IPS-20b (cell line): ENCODE results near the gene SPTAN1.

Experiments
- H3K27ac ChIP-seq: one replicate; pipeline ENCODE4 v1.5.1; 2013; ENCODE audit warnings: low read length
- H3K27me3 ChIP-seq: 2 replicates; pipeline ENCODE4 v1.6.1; 2013; ENCODE audit warnings: mild to moderate bottlenecking, low read length, inconsistent platforms; ENCODE audit not compliant: insufficient read depth
- H3K36me3 ChIP-seq: 2 replicates; pipeline ENCODE4 v1.6.1; 2013; ENCODE audit warnings: low read depth, mild to moderate bottlenecking, inconsistent platforms, low read length, moderate library complexity; ENCODE audit not compliant: insufficient read depth
- H3K4me1 ChIP-seq: 2 replicates; pipeline ENCODE4 v1.6.1; 2013; ENCODE audit warnings: mild to moderate bottlenecking, control low read depth, inconsistent platforms, low read length, moderate library complexity; ENCODE audit not compliant: insufficient read depth
- H3K4me3 ChIP-seq: 2 replicates; pipeline ENCODE4 v1.5.1; 2013; ENCODE audit warnings: mild to moderate bottlenecking, low read length, inconsistent platforms
- H3K9ac ChIP-seq: 2 replicates; pipeline ENCODE4 v1.6.1; 2013; ENCODE audit warnings: low read depth, mild to moderate bottlenecking, inconsistent platforms, low read length, moderate library complexity
- H3K9me3 ChIP-seq: 2 replicates; pipeline ENCODE4 v1.6.1; 2013; ENCODE audit warnings: mild to moderate bottlenecking, low read depth, low read length, inconsistent platforms; ENCODE audit not compliant: insufficient read depth

Gene SPTAN1

GRCh38 chr9:128529191-128529590 is 23.2 kb upstream of the SPTAN1 start:
- no peak overlapping the region for H3K4me3 ChIP-seq
- no peaks in the 10 kb centered on the region for H3K9me3 ChIP-seq
- H3K4me1 ChIP-seq = no peaks in the 10 kb centered on the region
- no peak overlapping the region for H3K27ac ChIP-seq
- H3K27me3 ChIP-seq = no peaks in the 10 kb centered on the region
- H3K36me3 ChIP-seq = peaks cover 30% of the 10 kb centered on the region
- no peak overlapping the region for H3K9ac ChIP-seq

GRCh38 chr9:128532581-128532980 is 19.8 kb upstream of the SPTAN1 start:
- no peak overlapping the region for H3K9ac ChIP-seq
- H3K36me3 ChIP-seq = peaks cover 25% of the 10 kb centered on the region
- H3K27me3 ChIP-seq = no peaks in the 10 kb centered on the region
- H3K9me3 ChIP-seq = no peaks in the 10 kb centered on the region
- no peaks in the 10 kb centered on the region for H3K4me1 ChIP-seq
- H3K4me3 ChIP-seq = no peak overlapping the region
- no peak overlapping the region for H3K27ac ChIP-seq

- Histone ChIP-seq H3K4me1 (no peaks in the 10 kb centered on the region), H3K9me3 (no peaks in the 10 kb centered on the region), H3K4me3 (no peak overlapping the region), H3K27ac (no peak overlapping the region), H3K9ac (no peak overlapping the region), H3K27me3 (no peaks in the 10 kb centered on the region), H3K36me3 (peaks cover 44% of the 10 kb centered on the region)
These were observed 11.6 kb upstream of the SPTAN1 start for GRCh38 chr9:128540634-128541360.

- Histone ChIP-seq H3K27me3 (peaks cover 16% of the 10 kb centered on the region), H3K36me3 (peaks cover under 1% of the 10 kb centered on the region; the same call in 1 of the 2 replicates), H3K9ac (no peak overlapping the region), H3K4me3 (no peak overlapping the region), H3K27ac (no peak overlapping the region), H3K4me1 (peaks cover 2% of the 10 kb centered on the region; the same call in 1 of the 2 replicates), H3K9me3 (no peaks in the 10 kb centered on the region)
These were observed 5.9 kb upstream of the SPTAN1 start for GRCh38 chr9:128546504-128546903.

- no peaks in the 10 kb centered on the region for H3K9me3 ChIP-seq
- H3K4me1 ChIP-seq = peaks cover 7% of the 10 kb centered on the region
- no peak overlapping the region for H3K4me3 ChIP-seq
- H3K27ac ChIP-seq = no peak overlapping the region
- H3K36me3 ChIP-seq = no peaks in the 10 kb centered on the region
- peaks cover 25% of the 10 kb centered on the region for H3K27me3 ChIP-seq
- no peak overlapping the region for H3K9ac ChIP-seq
These were observed 3.5 kb upstream of the SPTAN1 start for GRCh38 chr9:128548876-128549275.

GRCh38 chr9:128550226-128550625 is 2.2 kb upstream of the SPTAN1 start:
- no peak overlapping the region for H3K27ac ChIP-seq
- peaks cover 30% of the 10 kb centered on the region for H3K27me3 ChIP-seq
- no peak overlapping the region for H3K4me3 ChIP-seq
- no peaks in the 10 kb centered on the region for H3K36me3 ChIP-seq
- H3K4me1 ChIP-seq = peaks cover 21% of the 10 kb centered on the region
- no peaks in the 10 kb centered on the region for H3K9me3 ChIP-seq
- no peak overlapping the region for H3K9ac ChIP-seq

- Histone ChIP-seq H3K36me3 (no peaks in the 10 kb centered on the region), H3K4me3 (peak overlapping the region; percentile 71), H3K27ac (no peak overlapping the region), H3K27me3 (peaks cover 30% of the 10 kb centered on the region), H3K9ac (peak overlapping the region; percentile 75; the same call in 1 of the 2 replicates), H3K4me1 (peaks cover 26% of the 10 kb centered on the region), H3K9me3 (no peaks in the 10 kb centered on the region)
These were observed 1.4 kb upstream of the SPTAN1 start for GRCh38 chr9:128550770-128551656.

- Histone ChIP-seq H3K9ac (peak overlapping the region; percentile 75; the same call in 1 of the 2 replicates), H3K27ac (no peak overlapping the region), H3K36me3 (no peaks in the 10 kb centered on the region), H3K9me3 (no peaks in the 10 kb centered on the region), H3K4me3 (peak overlapping the region; percentile 71), H3K27me3 (peaks cover 30% of the 10 kb centered on the region), H3K4me1 (peaks cover 28% of the 10 kb centered on the region)
These were observed 682 bp upstream of the SPTAN1 start for GRCh38 chr9:128551657-128552152.

- H3K27ac ChIP-seq = no peak overlapping the region
- H3K4me1 ChIP-seq = peaks cover 28% of the 10 kb centered on the region
- peak overlapping the region; percentile 85; the same call in 1 of the 2 replicates for H3K9ac ChIP-seq
- no peaks in the 10 kb centered on the region for H3K36me3 ChIP-seq
- H3K4me3 ChIP-seq = peak overlapping the region; percentile 95
- no peaks in the 10 kb centered on the region for H3K9me3 ChIP-seq
- H3K27me3 ChIP-seq = peaks cover 30% of the 10 kb centered on the region
These were observed 505 bp downstream of the SPTAN1 start for GRCh38 chr9:128552744-128553440.

GRCh38 chr9:128553728-128554127 is 1.3 kb downstream of the SPTAN1 start:
- Histone ChIP-seq H3K27ac (no peak overlapping the region), H3K9ac (peak overlapping the region; percentile 85; the same call in 1 of the 2 replicates), H3K36me3 (no peaks in the 10 kb centered on the region), H3K4me1 (peaks cover 32% of the 10 kb centered on the region), H3K4me3 (peak overlapping the region; percentile 95), H3K27me3 (peaks cover 30% of the 10 kb centered on the region), H3K9me3 (no peaks in the 10 kb centered on the region)

GRCh38 chr9:128554155-128554862 is 1.9 kb downstream of the SPTAN1 start:
- H3K27me3 ChIP-seq = peaks cover 30% of the 10 kb centered on the region
- no peak overlapping the region for H3K27ac ChIP-seq
- H3K9me3 ChIP-seq = no peaks in the 10 kb centered on the region
- H3K36me3 ChIP-seq = no peaks in the 10 kb centered on the region
- peaks cover 33% of the 10 kb centered on the region for H3K4me1 ChIP-seq
- H3K4me3 ChIP-seq = peak overlapping the region; percentile 95
- H3K9ac ChIP-seq = peak overlapping the region; percentile 21; the same call in 1 of the 2 replicates
